B cell (primary cell): ENCODE measurements around the gene DLST. TPM values are rescaled to one million over a fixed set of nuclear protein-coding genes. Genes with fewer than 3 reads are reported as not detected.

Source experiments
- ATAC-seq: fragments of 200-7000 bp; cut with Tn5 transposase; one replicate; pipeline ENCODE4 v1.10.0; 2021; ENCODE audit warnings: low read depth, mild to moderate bottlenecking, moderate number of reproducible peaks, moderate library complexity
- CTCF ChIA-PET: fragments of 350-600 bp; sonication (Branson Sonifier 250); formaldehyde crosslinking; loops from one replicate; lab custom pipeline; 2021; ENCODE audit warnings: antibody characterized with exemption, inconsistent platforms; lab: Charles Lee
- POLR2A ChIA-PET: fragments of 350-600 bp; sonication (Branson Sonifier 250); formaldehyde crosslinking; loops from one replicate; lab custom pipeline; 2021; ENCODE audit warnings: antibody characterized with exemption; lab: Charles Lee
- DNase-seq: peaks from one replicate; pipeline ENCODE4 v3.0.0; 2013
- H2AFZ ChIP-seq: 2 replicates; pipeline ENCODE4 v1.6.1; 2012; ENCODE audit warnings: mild to moderate bottlenecking, low read depth, low read length; ENCODE audit not compliant: insufficient read depth, poor library complexity, severe bottlenecking
- H3K27ac ChIP-seq, 2 donors: 1 replicate in 1 of 2; 2 replicates in 1 of 2; pipeline ENCODE4 v1.5.1; 2012 to 2013; ENCODE audit warnings: low read length in 2 of 2, mild to moderate bottlenecking in 2 of 2, moderate library complexity in 1 of 2
- H3K27me3 ChIP-seq, 4 experiments: fragments of 200-600 bp in 1 of 4; sonication (generic) in 1 of 4; replicated peaks in 1 of 4; 1 replicate in 2 of 4; 2 replicates in 2 of 4; pipeline versions ENCODE4 v1.6.1 to v1.7.0; 2013 to 2016; ENCODE audit warnings: low read length in 3 of 4, mild to moderate bottlenecking in 2 of 4, mixed read lengths in 1 of 4, moderate library complexity in 1 of 4; ENCODE audit not compliant: insufficient read depth in 4 of 4, control insufficient read depth in 3 of 4; ENCODE audit errors: control extremely low read depth in 1 of 4
- H3K36me3 ChIP-seq, 2 experiments: replicated peaks in 1 of 2; 1 replicate in 1 of 2; 2 replicates in 1 of 2; pipeline versions ENCODE4 v1.6.1 to v1.7.1; 2013; ENCODE audit warnings: low read length in 1 of 2; ENCODE audit not compliant: insufficient read depth in 2 of 2, control insufficient read depth in 1 of 2; ENCODE audit errors: control extremely low read depth in 1 of 2, extremely low read depth in 1 of 2
- H3K4me1 ChIP-seq, 2 donors: fragments of 200-600 bp in 1 of 2; sonication (generic) in 1 of 2; 1 replicate in 1 of 2; 2 replicates in 1 of 2; pipeline versions ENCODE4 v1.5.1 to v1.6.1; 2013 to 2017; ENCODE audit warnings: low read length in 2 of 2; ENCODE audit not compliant: control insufficient read depth in 2 of 2, insufficient read depth in 2 of 2
- H3K4me2 ChIP-seq: replicated peaks from 2 replicates; pipeline ENCODE3; 2012; ENCODE audit warnings: mild to moderate bottlenecking, low read depth, low read length; ENCODE audit not compliant: poor library complexity, severe bottlenecking
- H3K4me3 ChIP-seq, 5 experiments: fragments of 200-600 bp in 1 of 5; sonication (generic) in 1 of 5; 1 replicate in 3 of 5; 2 replicates in 2 of 5; pipeline versions ENCODE4 v1.5.1 to v1.7.0; 2011 to 2016; ENCODE audit warnings: low read length in 4 of 5, mild to moderate bottlenecking in 4 of 5, low read depth in 2 of 5, control low read depth in 1 of 5, moderate library complexity in 1 of 5; ENCODE audit not compliant: insufficient read depth in 1 of 5; ENCODE audit errors: control extremely low read depth in 1 of 5, extremely low read depth in 1 of 5
- H3K79me2 ChIP-seq: fragments of 200-600 bp; sonication (generic); one replicate; pipeline ENCODE4 v1.6.0; 2016; ENCODE audit warnings: low read length; ENCODE audit not compliant: control insufficient read depth, insufficient read depth
- H3K9ac ChIP-seq: fragments of 200-600 bp; sonication (generic); 2 replicates; pipeline ENCODE4 v1.6.1; 2017; ENCODE audit warnings: mild to moderate bottlenecking, low read length, moderate library complexity
- H3K9me3 ChIP-seq, 3 donors: one replicate each; pipeline versions ENCODE4 v1.6.1 to v1.7.1; 2013; ENCODE audit warnings: low read length in 2 of 3; ENCODE audit not compliant: control insufficient read depth in 2 of 3, insufficient read depth in 1 of 3; ENCODE audit errors: control extremely low read depth in 1 of 3
- H4K20me1 ChIP-seq: 2 replicates; pipeline ENCODE4 v1.6.0; 2012; ENCODE audit warnings: mild to moderate bottlenecking, low read length; ENCODE audit not compliant: insufficient read depth, control insufficient read depth, poor library complexity, severe bottlenecking
- H3K27ac Mint-ChIP-seq: one replicate; pipeline ENCODE4 v1.8.0; 2021; ENCODE audit warnings: mixed read lengths
- H3K27me3 Mint-ChIP-seq: one replicate; pipeline ENCODE4 v1.8.0; 2021; ENCODE audit warnings: mixed read lengths
- H3K4me1 Mint-ChIP-seq: one replicate; pipeline ENCODE4 v1.8.0; 2021; ENCODE audit warnings: mixed read lengths
- H3K4me3 Mint-ChIP-seq: one replicate; pipeline ENCODE4 v1.8.0; 2021; ENCODE audit warnings: mixed read lengths
- H3K9me3 Mint-ChIP-seq: one replicate; pipeline ENCODE4 v1.8.0; 2022; ENCODE audit warnings: mixed read lengths; ENCODE audit not compliant: insufficient read depth
- EZH2 ChIP-seq: IDR thresholded peaks from 2 replicates; pipeline ENCODE4 v1.6.1; 2012; ENCODE audit warnings: borderline replicate concordance, low read depth, mild to moderate bottlenecking, moderate library complexity, low read length; ENCODE audit not compliant: insufficient read depth, poor library complexity, severe bottlenecking
- WGBS: methylation state at CpG from one replicate; pipeline ENCODE4 v1.1.5; 2013; ENCODE audit warnings: missing lambda C conversion rate; ENCODE audit not compliant: insufficient coverage; 5-methylcytosine and 5-hydroxymethylcytosine counted together
- intact Hi-C: fragments of 100-400 bp; cut with micrococcal nuclease; formaldehyde crosslinking; loops from one replicate; pipeline ENCODE4 v1.10.0; 2022
- polyA plus RNA-seq: library from polyadenylated mRNA; depleted of rRNA; stranded (reverse); fragments of >200 nt; gene quantifications from 2 replicates; pipeline ENCODE4 v1.2.3, GENCODE V29; 2012
- total RNA-seq, 2 donors: library from RNA; stranded (reverse); fragments of 120-200 nt in 1 of 2; gene quantifications; 1 replicate in 1 of 2; 2 replicates in 1 of 2; pipeline versions ENCODE4 v1.2.3 to v1.2.4, GENCODE V29; 2013 to 2022
- TF ChIP-seq, protein P1 (sequence below): fragments of 200-600 bp; IDR thresholded peaks from one replicate; pipeline ENCODE4 v1.8.0; 2022; ENCODE audit warnings: antibody characterized with exemption, mild to moderate bottlenecking

Gene DLST
- total and polyA plus RNA-seq, 2 donors (not counting 1 experiment from before 2014, with no cell fraction given) = 73.1 to 89.5 TPM

DNA sequence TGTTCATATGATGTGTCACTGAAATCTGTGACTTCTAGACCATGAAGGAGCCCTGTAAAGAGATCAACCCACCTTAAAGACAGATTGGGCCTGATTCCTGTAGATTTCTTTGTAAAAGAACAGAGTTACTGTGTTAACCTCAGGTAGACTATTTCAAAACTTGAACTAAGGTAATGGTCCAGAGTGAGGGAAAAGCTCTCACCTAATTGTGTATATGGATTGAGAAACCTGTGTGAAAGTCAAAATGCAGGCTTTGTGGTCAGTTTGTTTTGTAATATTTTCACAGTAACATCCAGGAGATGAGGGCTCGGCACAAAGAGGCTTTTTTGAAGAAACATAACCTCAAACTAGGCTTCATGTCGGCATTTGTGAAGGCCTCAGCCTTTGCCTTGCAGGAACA lies 16.4 kb downstream of the DLST start:
- no peak overlapping the region for H3K4me2 ChIP-seq
- 90% methylated on average over 2 of the region's 2 CpGs for WGBS
- H3K9ac ChIP-seq = no peak overlapping the region
- no peak overlapping the region for H3K4me3 Mint-ChIP-seq
- H2AFZ ChIP-seq = no peak overlapping the region
- TF ChIP-seq, protein P1, sequence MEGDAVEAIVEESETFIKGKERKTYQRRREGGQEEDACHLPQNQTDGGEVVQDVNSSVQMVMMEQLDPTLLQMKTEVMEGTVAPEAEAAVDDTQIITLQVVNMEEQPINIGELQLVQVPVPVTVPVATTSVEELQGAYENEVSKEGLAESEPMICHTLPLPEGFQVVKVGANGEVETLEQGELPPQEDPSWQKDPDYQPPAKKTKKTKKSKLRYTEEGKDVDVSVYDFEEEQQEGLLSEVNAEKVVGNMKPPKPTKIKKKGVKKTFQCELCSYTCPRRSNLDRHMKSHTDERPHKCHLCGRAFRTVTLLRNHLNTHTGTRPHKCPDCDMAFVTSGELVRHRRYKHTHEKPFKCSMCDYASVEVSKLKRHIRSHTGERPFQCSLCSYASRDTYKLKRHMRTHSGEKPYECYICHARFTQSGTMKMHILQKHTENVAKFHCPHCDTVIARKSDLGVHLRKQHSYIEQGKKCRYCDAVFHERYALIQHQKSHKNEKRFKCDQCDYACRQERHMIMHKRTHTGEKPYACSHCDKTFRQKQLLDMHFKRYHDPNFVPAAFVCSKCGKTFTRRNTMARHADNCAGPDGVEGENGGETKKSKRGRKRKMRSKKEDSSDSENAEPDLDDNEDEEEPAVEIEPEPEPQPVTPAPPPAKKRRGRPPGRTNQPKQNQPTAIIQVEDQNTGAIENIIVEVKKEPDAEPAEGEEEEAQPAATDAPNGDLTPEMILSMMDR = no peak
- no peak for TF ChIP-seq EZH2
- ATAC-seq (no peak), DNase-seq (no peak)
- peaks cover 13% of the 10 kb centered on the region for H3K79me2 ChIP-seq
- H3K4me3 ChIP-seq = no peak overlapping the region
- no peaks in the 10 kb centered on the region for H3K9me3 Mint-ChIP-seq
- H3K4me1 Mint-ChIP-seq = peaks cover 24% of the 10 kb centered on the region
- H3K9me3 ChIP-seq = no peaks in the 10 kb centered on the region
- H4K20me1 ChIP-seq = no peaks in the 10 kb centered on the region
- ChIA-PET CTCF (interaction anchor here (1.6 to 25.3 kb wide), 3 partner anchors 7 to 190 kb away, joined by 4 to 926 read pairs (median 11); partner anchors contain the start of genes DLST and PROX2), POLR2A (interaction anchor here (0.6 kb wide), 1 partner anchor 483 kb away, joined by 4 read pairs; no protein-coding TSS in a partner anchor)
- H3K27ac Mint-ChIP-seq = no peak overlapping the region
- H3K27me3 ChIP-seq = no peaks in the 10 kb centered on the region
- peaks cover 39 to 95% of the 10 kb centered on the region in 2 experiments for H3K36me3 ChIP-seq
- intact Hi-C loops = no loop called here
- no peak overlapping the region for H3K27ac ChIP-seq
- peaks cover 17 to 28% of the 10 kb centered on the region in 2 donors for H3K4me1 ChIP-seq
- no peaks in the 10 kb centered on the region for H3K27me3 Mint-ChIP-seq

DNA sequence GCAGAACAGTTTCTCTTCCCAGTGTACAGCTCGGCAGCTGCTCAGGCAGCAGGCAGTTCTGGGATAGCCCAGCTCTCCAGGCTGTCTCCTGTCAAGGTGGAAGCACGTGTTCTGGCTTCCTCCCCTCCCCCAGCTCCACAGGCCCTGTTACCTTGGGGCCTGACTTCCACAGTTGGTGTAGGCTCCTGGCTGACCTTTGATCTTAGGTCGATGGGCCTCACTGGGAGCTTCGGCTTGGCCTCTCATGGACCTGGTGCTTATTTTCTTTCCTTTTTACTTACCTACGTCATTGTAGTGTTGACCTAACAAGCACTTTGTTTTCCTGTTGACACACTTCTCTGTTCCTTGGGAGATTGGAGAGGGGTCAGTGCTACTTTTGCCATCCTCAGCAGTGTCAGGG lies 17.0 kb downstream of the DLST start:
- H3K36me3 ChIP-seq = peaks cover 39 to 92% of the 10 kb centered on the region in 2 experiments
- TF ChIP-seq, protein P1 = no peak
- TF ChIP-seq EZH2 = no peak
- no peak overlapping the region for H3K4me2 ChIP-seq
- peaks cover 23% of the 10 kb centered on the region for H3K4me1 Mint-ChIP-seq
- no peaks in the 10 kb centered on the region for H3K27me3 Mint-ChIP-seq
- 97% methylated on average over 4 of the region's 5 CpGs for WGBS
- ChIA-PET CTCF (interaction anchor here (0.8 to 25.3 kb wide), 2 partner anchors 33 to 190 kb away, joined by 4 to 926 read pairs; partner anchors contain the start of genes DLST and PROX2), POLR2A (no interaction called here)
- no peaks in the 10 kb centered on the region for H4K20me1 ChIP-seq
- peaks cover 13 to 28% of the 10 kb centered on the region in 2 donors for H3K4me1 ChIP-seq
- peaks cover 13% of the 10 kb centered on the region for H3K79me2 ChIP-seq
- H3K27ac Mint-ChIP-seq = no peak overlapping the region
- H3K27me3 ChIP-seq = no peaks in the 10 kb centered on the region
- H3K9me3 Mint-ChIP-seq = no peaks in the 10 kb centered on the region
- no peak overlapping the region for H3K9ac ChIP-seq
- no peak overlapping the region for H3K27ac ChIP-seq
- DNase-seq (no peak), ATAC-seq (no peak)
- no peak overlapping the region for H2AFZ ChIP-seq
- intact Hi-C loops = no loop called here
- no peaks in the 10 kb centered on the region for H3K9me3 ChIP-seq
- H3K4me3 Mint-ChIP-seq = no peak overlapping the region
- no peak overlapping the region for H3K4me3 ChIP-seq
